ENCODE data around the gene C22orf42.
"Not testable (repeated sequence)": the region's sequence is repeated elsewhere in the genome, so short reads cannot be mapped to it uniquely, and the experiment has no call there.

The C22orf42 gene

GRCh38 chr22:32183625-32184024 lies 24.5 kb upstream of the C22orf42 start:
- no peak for DNase-seq

- DNase-seq = no peak
These were observed 21.9 kb upstream of the C22orf42 start for GRCh38 chr22:32181043-32181442.

GRCh38 chr22:32177221-32177765 lies 18.2 kb upstream of the C22orf42 start:
- no peak for DNase-seq

- no peak for DNase-seq
These were observed 16.9 kb upstream of the C22orf42 start for GRCh38 chr22:32175683-32176644.

- DNase-seq = no peak
These were observed 16.0 kb upstream of the C22orf42 start for GRCh38 chr22:32175115-32175514.

GRCh38 chr22:32165681-32166080 lies 6.6 kb upstream of the C22orf42 start:
- DNase-seq = no peak

- DNase-seq = no peak
These were observed 5.2 kb upstream of the C22orf42 start for GRCh38 chr22:32164075-32164860.

GRCh38 chr22:32160411-32160810 lies 1.3 kb upstream of the C22orf42 start:
- not testable (repeated sequence) for DNase-seq

GRCh38 chr22:32157632-32158031 lies 1.5 kb downstream of the C22orf42 start:
- DNase-seq = not testable (repeated sequence)

GRCh38 chr22:32154727-32155126 lies 4.4 kb downstream of the C22orf42 start:
- not testable (repeated sequence) for DNase-seq

GRCh38 chr22:32151641-32152040 lies 7.5 kb downstream of the C22orf42 start:
- not testable (repeated sequence) for DNase-seq

- DNase-seq = not testable (repeated sequence)
These were observed 8.5 kb downstream of the C22orf42 start for GRCh38 chr22:32150647-32151046.

GRCh38 chr22:32148372-32148771 lies 10.7 kb downstream of the C22orf42 start:
- not testable (repeated sequence) for DNase-seq

- DNase-seq = not testable (repeated sequence)
These were observed 12.0 kb downstream of the C22orf42 start for GRCh38 chr22:32147128-32147527.

- no peak for DNase-seq
These were observed 14.4 kb downstream of the C22orf42 start for GRCh38 chr22:32144496-32145274.

GRCh38 chr22:32142600-32142999 lies 16.5 kb downstream of the C22orf42 start:
- DNase-seq = no peak

GRCh38 chr22:32140688-32141087 lies 18.4 kb downstream of the C22orf42 start:
- not testable (repeated sequence) for DNase-seq

GRCh38 chr22:32138576-32138975 lies 20.5 kb downstream of the C22orf42 start:
- DNase-seq = not testable (repeated sequence)

GRCh38 chr22:32137731-32138324 lies 21.3 kb downstream of the C22orf42 start:
- peak; percentile 54 for DNase-seq

- not testable (repeated sequence) for DNase-seq
These were observed 22.2 kb downstream of the C22orf42 start for GRCh38 chr22:32136881-32137280.

GRCh38 chr22:32135958-32136357 lies 23.1 kb downstream of the C22orf42 start:
- DNase-seq = not testable (repeated sequence)

- not testable (repeated sequence) for DNase-seq
These were observed 24.3 kb downstream of the C22orf42 start for GRCh38 chr22:32134796-32135195.

All from NCI-H2029 (cell line).